ENCODE measurements around the gene CHD1L. TPM values are rescaled to one million over a fixed set of nuclear protein-coding genes. Genes with fewer than 3 reads are reported as not detected.

CHD1L gene
- total and polyA plus RNA-seq, 2 donors from 2014 or later: 15.2 to 27.7 TPM

DNA sequence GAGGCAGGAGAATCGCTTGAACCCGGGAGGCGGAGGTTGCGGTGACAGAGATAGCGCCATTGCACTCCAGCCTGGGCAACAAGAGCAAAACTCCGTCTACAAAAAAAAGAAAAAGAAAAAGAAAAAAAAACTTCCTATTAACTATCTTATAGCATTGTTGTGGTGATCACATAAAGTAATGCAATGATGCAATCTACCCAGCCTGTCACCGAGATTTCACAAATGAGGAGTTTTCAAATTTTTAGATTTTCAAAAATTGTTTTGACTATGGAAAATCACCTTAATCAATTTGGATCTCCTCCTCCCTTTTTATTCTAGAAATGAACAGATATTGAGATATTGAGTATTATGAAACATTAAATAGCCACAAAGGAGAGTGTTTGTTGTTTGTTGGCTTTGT, 25.3 kb upstream of the CHD1L start:
- DNase-seq: no peak
- H3K4me3 ChIP-seq (ENCODE audit: low read length in 3 of 3): no peak overlapping the region
- no peak overlapping the region for H3K9ac ChIP-seq (ENCODE audit: low read length in 3 of 3)
- intact Hi-C loops (cut with DNase I): no loop called here
- no peaks in the 10 kb centered on the region for H3K4me1 ChIP-seq (ENCODE audit: control insufficient read depth in 2 of 3, insufficient read depth in 2 of 3, low read depth in 1 of 3, low read length in 3 of 3)
- TF ChIP-seq, protein P1, sequence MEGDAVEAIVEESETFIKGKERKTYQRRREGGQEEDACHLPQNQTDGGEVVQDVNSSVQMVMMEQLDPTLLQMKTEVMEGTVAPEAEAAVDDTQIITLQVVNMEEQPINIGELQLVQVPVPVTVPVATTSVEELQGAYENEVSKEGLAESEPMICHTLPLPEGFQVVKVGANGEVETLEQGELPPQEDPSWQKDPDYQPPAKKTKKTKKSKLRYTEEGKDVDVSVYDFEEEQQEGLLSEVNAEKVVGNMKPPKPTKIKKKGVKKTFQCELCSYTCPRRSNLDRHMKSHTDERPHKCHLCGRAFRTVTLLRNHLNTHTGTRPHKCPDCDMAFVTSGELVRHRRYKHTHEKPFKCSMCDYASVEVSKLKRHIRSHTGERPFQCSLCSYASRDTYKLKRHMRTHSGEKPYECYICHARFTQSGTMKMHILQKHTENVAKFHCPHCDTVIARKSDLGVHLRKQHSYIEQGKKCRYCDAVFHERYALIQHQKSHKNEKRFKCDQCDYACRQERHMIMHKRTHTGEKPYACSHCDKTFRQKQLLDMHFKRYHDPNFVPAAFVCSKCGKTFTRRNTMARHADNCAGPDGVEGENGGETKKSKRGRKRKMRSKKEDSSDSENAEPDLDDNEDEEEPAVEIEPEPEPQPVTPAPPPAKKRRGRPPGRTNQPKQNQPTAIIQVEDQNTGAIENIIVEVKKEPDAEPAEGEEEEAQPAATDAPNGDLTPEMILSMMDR (IDR thresholded peaks at IDR 0.05; ENCODE audit: borderline replicate concordance, extremely low read depth, insufficient read depth): no peak
- peaks cover 0 to 5% (median 0%) of the 10 kb centered on the region in 3 donors for H3K36me3 ChIP-seq (ENCODE audit: control insufficient read depth in 2 of 3, insufficient read depth in 3 of 3, low read length in 3 of 3)
- no peaks in the 10 kb centered on the region for H3K27me3 ChIP-seq (ENCODE audit: control insufficient read depth, insufficient read depth, low read length)
- no peaks in the 10 kb centered on the region for H3K9me3 ChIP-seq (ENCODE audit: control insufficient read depth in 2 of 3, insufficient read depth in 1 of 3, low read length in 3 of 3)
- no peak for FAIRE-seq
- H3K27ac ChIP-seq (ENCODE audit: low read depth in 2 of 2, low read length in 2 of 2): no peak overlapping the region

DNA sequence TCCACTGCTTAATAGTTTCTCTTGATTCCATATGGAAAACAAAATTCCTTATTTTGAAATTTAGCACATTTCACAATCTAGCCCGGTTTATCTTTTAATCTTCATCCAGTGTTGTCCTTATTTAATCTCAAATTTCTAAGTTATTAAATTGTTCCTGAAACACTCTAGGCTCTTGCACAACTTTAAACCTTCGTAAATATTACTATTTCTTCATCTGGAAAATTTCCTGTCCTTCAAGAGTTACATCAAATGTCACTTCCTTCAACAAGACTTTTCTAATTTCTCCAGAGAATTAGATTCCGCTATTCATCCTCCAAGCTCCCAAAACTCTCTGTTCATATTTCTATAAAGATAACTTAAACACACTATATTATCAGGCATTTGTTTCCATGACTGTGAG, 23.9 kb upstream of the CHD1L start:
- Histone ChIP-seq H3K4me3 (ENCODE audit: low read length in 3 of 3) (no peak overlapping the region), H3K27ac (ENCODE audit: low read depth in 2 of 2, low read length in 2 of 2) (no peak overlapping the region), H3K4me1 (ENCODE audit: control insufficient read depth in 2 of 3, insufficient read depth in 2 of 3, low read depth in 1 of 3, low read length in 3 of 3) (no peaks in the 10 kb centered on the region), H3K36me3 (ENCODE audit: control insufficient read depth in 2 of 3, insufficient read depth in 3 of 3, low read length in 3 of 3) (peaks cover 0 to 1% (median 0%) of the 10 kb centered on the region in 3 donors), H3K9me3 (ENCODE audit: control insufficient read depth in 2 of 3, insufficient read depth in 1 of 3, low read length in 3 of 3) (no peaks in the 10 kb centered on the region), H3K9ac (ENCODE audit: low read length in 3 of 3) (no peak overlapping the region), H3K27me3 (ENCODE audit: control insufficient read depth, insufficient read depth, low read length) (no peaks in the 10 kb centered on the region)
- DNase-seq: no peak
- TF ChIP-seq, protein P1 (IDR thresholded peaks at IDR 0.05; ENCODE audit: borderline replicate concordance, extremely low read depth, insufficient read depth): no peak
- intact Hi-C loops (cut with DNase I): no loop called here
- FAIRE-seq: no peak

DNA sequence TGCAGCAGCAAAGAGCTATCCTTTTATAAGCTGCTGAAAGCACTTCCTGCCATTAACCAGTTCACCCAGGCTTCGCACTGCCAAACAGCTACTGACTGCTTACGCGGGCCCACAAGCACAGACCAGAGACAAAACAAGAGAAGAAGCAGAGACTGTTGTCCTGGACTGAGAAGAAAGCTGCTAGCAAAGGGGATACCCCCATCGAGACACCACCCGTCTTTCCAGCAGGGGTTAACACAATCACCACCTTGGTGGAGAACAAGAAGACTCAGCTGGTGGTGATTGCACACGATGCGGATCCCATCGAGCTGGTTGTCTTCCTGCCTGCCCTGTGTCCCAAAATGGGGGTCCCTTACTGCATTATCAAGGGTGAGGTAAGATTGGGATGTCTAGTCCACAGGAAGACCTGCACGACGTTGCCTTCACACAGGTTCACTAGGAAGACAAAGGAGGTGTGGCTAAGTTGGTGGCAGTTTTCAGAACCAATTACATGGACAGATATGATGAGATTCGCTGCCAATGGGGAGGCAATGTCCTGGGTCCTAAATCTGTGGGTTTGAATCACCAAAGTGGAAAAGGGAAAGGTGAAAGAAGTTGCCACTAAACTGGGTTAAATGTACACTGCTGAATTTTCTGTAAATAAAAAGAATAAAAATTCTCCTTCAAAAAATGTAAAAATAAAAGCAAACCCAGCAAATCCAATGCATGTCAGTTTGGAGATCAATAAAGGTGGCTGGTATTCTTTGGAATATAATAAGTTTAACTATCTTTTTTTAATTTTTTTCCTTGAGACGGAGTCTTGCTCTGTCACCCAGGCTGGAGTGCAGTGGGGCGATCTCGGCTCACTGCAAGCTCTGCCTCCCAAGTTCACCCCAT, 18.5 kb upstream of the CHD1L start:
- H3K9ac ChIP-seq (ENCODE audit: low read length in 3 of 3): no peak overlapping the region
- intact Hi-C loops (cut with DNase I): no loop called here
- no peaks in the 10 kb centered on the region for H3K36me3 ChIP-seq (ENCODE audit: control insufficient read depth in 2 of 3, insufficient read depth in 3 of 3, low read length in 3 of 3)
- FAIRE-seq (no peak), DNase-seq (peak in 2 of 5 donors; percentile 14 to 29)
- peak overlapping the region in 2 of 3 donors; percentile 52 to 98 for H3K4me3 ChIP-seq (ENCODE audit: low read length in 3 of 3)
- peaks cover 0 to 4% (median 0%) of the 10 kb centered on the region in 3 donors for H3K4me1 ChIP-seq (ENCODE audit: control insufficient read depth in 2 of 3, insufficient read depth in 2 of 3, low read depth in 1 of 3, low read length in 3 of 3)
- no peaks in the 10 kb centered on the region for H3K27me3 ChIP-seq (ENCODE audit: control insufficient read depth, insufficient read depth, low read length)
- TF ChIP-seq, protein P1 (IDR thresholded peaks at IDR 0.05; ENCODE audit: borderline replicate concordance, extremely low read depth, insufficient read depth): no peak
- no peaks in the 10 kb centered on the region for H3K9me3 ChIP-seq (ENCODE audit: control insufficient read depth in 2 of 3, insufficient read depth in 1 of 3, low read length in 3 of 3)
- H3K27ac ChIP-seq (ENCODE audit: low read depth in 2 of 2, low read length in 2 of 2): no peak overlapping the region
